ENCODE results near the gene TIGD6.

TIGD6 gene

DNA sequence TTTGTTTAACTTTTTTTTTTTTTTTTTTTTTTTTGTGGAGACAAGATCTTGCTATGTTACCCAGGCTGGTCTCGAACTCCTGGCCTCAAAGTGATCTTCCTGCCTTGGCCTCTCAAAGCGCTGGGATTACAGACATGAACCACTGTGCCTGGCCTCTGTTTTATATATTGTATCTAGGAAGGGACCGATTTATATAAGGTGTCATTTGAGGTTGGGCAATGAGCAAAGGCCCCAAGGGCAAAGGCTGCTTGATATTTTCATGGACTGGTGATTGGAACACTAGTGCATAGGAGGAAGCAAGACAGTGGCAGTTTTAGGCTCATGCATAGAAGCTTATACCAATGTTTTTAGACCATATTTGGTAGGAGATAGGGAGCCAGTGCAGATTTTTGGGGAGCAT lies 36.7 kb downstream of the TIGD6 start:
- no peak for DNase-seq
- no peaks in the 10 kb centered on the region for H3K36me3 ChIP-seq (ENCODE audit: control insufficient read depth in 1 of 2, insufficient read depth in 2 of 2, low read length in 2 of 2)

DNA sequence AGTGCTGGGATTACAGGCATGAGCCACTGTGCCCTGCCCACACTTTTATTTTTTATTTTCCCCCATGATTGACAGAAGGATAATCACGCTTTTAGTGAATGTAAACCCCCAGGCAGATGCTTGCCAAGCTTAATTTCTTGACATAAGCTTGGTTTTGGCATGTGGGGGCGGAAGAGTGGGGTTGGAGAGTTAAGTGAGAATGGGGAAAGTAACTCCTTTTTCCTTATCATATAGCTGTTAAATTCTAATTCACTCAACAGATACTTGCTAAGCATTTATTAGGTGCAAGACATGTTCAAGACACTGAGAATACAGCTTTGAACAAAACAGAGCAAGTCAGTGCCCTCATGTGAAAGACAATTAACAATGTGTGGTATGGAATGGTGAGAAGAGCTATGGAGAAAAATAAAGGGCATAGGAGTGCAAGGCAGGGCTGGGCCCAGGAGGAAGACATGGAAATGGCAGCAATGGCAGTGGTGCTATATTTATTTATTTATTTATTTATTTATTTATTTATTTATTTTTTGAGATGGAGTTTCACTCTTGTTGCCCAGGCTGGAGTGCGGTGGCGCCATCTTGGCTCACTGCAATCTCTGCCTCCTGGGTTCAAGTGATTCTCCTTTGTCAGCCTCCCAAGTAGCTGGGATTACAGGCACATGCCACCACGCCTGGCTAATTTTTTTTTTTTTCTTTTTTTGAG lies 37.7 kb downstream of the TIGD6 start:
- Histone ChIP-seq H3K14ac (ENCODE audit: low read length) (no peak overlapping the region), H3K9me3 (ENCODE audit: insufficient read depth, low read depth, low read length) (no peaks in the 10 kb centered on the region), H3K18ac (ENCODE audit: low read length) (no peak overlapping the region), H3K27ac (ENCODE audit: low read depth, low read length) (no peak overlapping the region), H3K4me1 (ENCODE audit: control insufficient read depth in 1 of 2, insufficient read depth in 2 of 2, low read length in 2 of 2) (peaks cover 0 to 4% of the 10 kb centered on the region in 2 experiments), H2BK5ac (ENCODE audit: low read depth, low read length, poor library complexity) (no peak overlapping the region), H3K79me2 (ENCODE audit: control insufficient read depth, insufficient read depth, low read length, poor library complexity) (peaks cover 4% of the 10 kb centered on the region), H4K91ac (ENCODE audit: low read depth, low read length) (no peak overlapping the region), H2AK5ac (ENCODE audit: low read length) (no peak overlapping the region), H2AFZ (ENCODE audit: insufficient read depth, low read length, poor library complexity) (no peak overlapping the region), H4K12ac (ENCODE audit: low read depth, low read length) (no peak overlapping the region), H3K4ac (ENCODE audit: low read depth, low read length) (no peak overlapping the region), H3K79me1 (ENCODE audit: low read length) (peaks cover 8% of the 10 kb centered on the region), H4K8ac (ENCODE audit: low read depth, low read length) (no peak overlapping the region), H2BK120ac (ENCODE audit: insufficient read depth, low read length, poor library complexity) (no peak overlapping the region), H3K4me2 (ENCODE audit: low read length) (no peak overlapping the region), H3K36me3 (ENCODE audit: control insufficient read depth in 1 of 2, insufficient read depth in 2 of 2, low read length in 2 of 2) (no peaks in the 10 kb centered on the region), H3K9ac (ENCODE audit: low read length) (no peak overlapping the region), H3K27me3 (ENCODE audit: insufficient read depth, low read length) (no peaks in the 10 kb centered on the region), H3K4me3 (ENCODE audit: low read depth, low read length) (no peak overlapping the region), H2BK12ac (ENCODE audit: low read length) (no peak overlapping the region), H3K23ac (ENCODE audit: low read length) (no peak overlapping the region)
- DNase-seq, result no peak
- WGBS (ENCODE audit: extremely low coverage, insufficient coverage, insufficient read length), result no CpG with 5 or more reads among the region's 5 CpGs

More for the DNA sequence above, 36.7 kb downstream of the TIGD6 start:
- Histone ChIP-seq H2BK120ac (ENCODE audit: insufficient read depth, low read length, poor library complexity) (no peak overlapping the region), H3K23ac (ENCODE audit: low read length) (no peak overlapping the region), H3K27me3 (ENCODE audit: insufficient read depth, low read length) (no peaks in the 10 kb centered on the region), H4K91ac (ENCODE audit: low read depth, low read length) (no peak overlapping the region), H2BK12ac (ENCODE audit: low read length) (no peak overlapping the region), H3K4ac (ENCODE audit: low read depth, low read length) (no peak overlapping the region), H2BK5ac (ENCODE audit: low read depth, low read length, poor library complexity) (no peak overlapping the region), H3K79me1 (ENCODE audit: low read length) (peaks cover 8% of the 10 kb centered on the region), H3K9ac (ENCODE audit: low read length) (no peak overlapping the region), H3K79me2 (ENCODE audit: control insufficient read depth, insufficient read depth, low read length, poor library complexity) (peaks cover 4% of the 10 kb centered on the region), H2AFZ (ENCODE audit: insufficient read depth, low read length, poor library complexity) (no peak overlapping the region), H3K4me2 (ENCODE audit: low read length) (no peak overlapping the region), H3K27ac (ENCODE audit: low read depth, low read length) (no peak overlapping the region), H4K8ac (ENCODE audit: low read depth, low read length) (no peak overlapping the region), H2AK5ac (ENCODE audit: low read length) (no peak overlapping the region), H3K4me3 (ENCODE audit: low read depth, low read length) (no peak overlapping the region), H3K18ac (ENCODE audit: low read length) (no peak overlapping the region), H3K14ac (ENCODE audit: low read length) (no peak overlapping the region), H3K9me3 (ENCODE audit: insufficient read depth, low read depth, low read length) (no peaks in the 10 kb centered on the region), H4K12ac (ENCODE audit: low read depth, low read length) (no peak overlapping the region), H3K4me1 (ENCODE audit: control insufficient read depth in 1 of 2, insufficient read depth in 2 of 2, low read length in 2 of 2) (peaks cover 0 to 4% of the 10 kb centered on the region in 2 experiments)
- WGBS (ENCODE audit: extremely low coverage, insufficient coverage, insufficient read length), result no CpG with 5 or more reads among the region's 3 CpGs

DNA sequence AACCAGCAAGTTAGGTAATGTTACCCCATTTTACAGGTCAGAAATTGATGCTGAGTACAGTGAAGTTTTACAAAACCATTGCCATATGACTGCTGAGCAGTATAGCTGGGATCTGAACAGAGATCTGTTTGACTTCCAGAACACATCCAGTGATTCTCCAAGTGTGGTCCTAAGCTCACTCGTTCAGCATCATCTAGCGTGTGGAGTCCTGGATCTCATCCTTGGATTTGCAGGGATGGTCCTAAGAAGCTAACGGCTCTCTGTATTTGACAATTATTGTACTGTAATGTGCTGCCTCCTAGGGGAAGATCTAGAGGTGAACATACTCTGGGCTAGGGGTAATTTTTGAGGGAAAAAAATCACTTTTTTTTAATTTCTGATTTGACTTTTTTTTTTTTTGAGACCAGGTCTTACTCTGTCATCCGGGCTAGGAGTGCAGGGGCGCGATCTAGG lies 38.5 kb downstream of the TIGD6 start:
- no CpG with 5 or more reads among the region's 6 CpGs for WGBS (ENCODE audit: extremely low coverage, insufficient coverage, insufficient read length)
- DNase-seq, result peak in 1 of 2 donors; percentile 63
- Histone ChIP-seq H3K79me1 (ENCODE audit: low read length) (peaks cover 8% of the 10 kb centered on the region), H3K9me3 (ENCODE audit: insufficient read depth, low read depth, low read length) (no peaks in the 10 kb centered on the region), H3K27me3 (ENCODE audit: insufficient read depth, low read length) (no peaks in the 10 kb centered on the region), H2BK120ac (ENCODE audit: insufficient read depth, low read length, poor library complexity) (no peak overlapping the region), H2AK5ac (ENCODE audit: low read length) (no peak overlapping the region), H3K4me2 (ENCODE audit: low read length) (no peak overlapping the region), H4K91ac (ENCODE audit: low read depth, low read length) (no peak overlapping the region), H2BK5ac (ENCODE audit: low read depth, low read length, poor library complexity) (no peak overlapping the region), H4K12ac (ENCODE audit: low read depth, low read length) (no peak overlapping the region), H3K18ac (ENCODE audit: low read length) (no peak overlapping the region), H3K23ac (ENCODE audit: low read length) (no peak overlapping the region), H2BK12ac (ENCODE audit: low read length) (no peak overlapping the region), H3K27ac (ENCODE audit: low read depth, low read length) (no peak overlapping the region), H3K4ac (ENCODE audit: low read depth, low read length) (no peak overlapping the region), H4K8ac (ENCODE audit: low read depth, low read length) (no peak overlapping the region), H3K4me3 (ENCODE audit: low read depth, low read length) (no peak overlapping the region), H3K14ac (ENCODE audit: low read length) (no peak overlapping the region), H3K9ac (ENCODE audit: low read length) (no peak overlapping the region), H3K4me1 (ENCODE audit: control insufficient read depth in 1 of 2, insufficient read depth in 2 of 2, low read length in 2 of 2) (peaks cover 0 to 4% of the 10 kb centered on the region in 2 experiments), H3K36me3 (ENCODE audit: control insufficient read depth in 1 of 2, insufficient read depth in 2 of 2, low read length in 2 of 2) (no peaks in the 10 kb centered on the region), H3K79me2 (ENCODE audit: control insufficient read depth, insufficient read depth, low read length, poor library complexity) (peaks cover 4% of the 10 kb centered on the region), H2AFZ (ENCODE audit: insufficient read depth, low read length, poor library complexity) (no peak overlapping the region)

- Histone ChIP-seq H3K79me2 (ENCODE audit: control insufficient read depth, insufficient read depth, low read length, poor library complexity) (peaks cover 4% of the 10 kb centered on the region), H3K4me3 (ENCODE audit: low read depth, low read length) (peak overlapping the region; percentile 82), H2BK5ac (ENCODE audit: low read depth, low read length, poor library complexity) (no peak overlapping the region), H3K79me1 (ENCODE audit: low read length) (peaks cover 8% of the 10 kb centered on the region), H3K4ac (ENCODE audit: low read depth, low read length) (peak overlapping the region; percentile 73), H3K4me2 (ENCODE audit: low read length) (peak overlapping the region; percentile 81), H3K36me3 (ENCODE audit: control insufficient read depth in 1 of 2, insufficient read depth in 2 of 2, low read length in 2 of 2) (no peaks in the 10 kb centered on the region), H3K9me3 (ENCODE audit: insufficient read depth, low read depth, low read length) (no peaks in the 10 kb centered on the region), H3K27ac (ENCODE audit: low read depth, low read length) (no peak overlapping the region), H2BK12ac (ENCODE audit: low read length) (peak overlapping the region; percentile 39), H4K12ac (ENCODE audit: low read depth, low read length) (peak overlapping the region; percentile 47), H4K91ac (ENCODE audit: low read depth, low read length) (peak overlapping the region; percentile 86), H3K18ac (ENCODE audit: low read length) (peak overlapping the region; percentile 81), H3K14ac (ENCODE audit: low read length) (peak overlapping the region; percentile 91), H3K23ac (ENCODE audit: low read length) (no peak overlapping the region), H2AFZ (ENCODE audit: insufficient read depth, low read length, poor library complexity) (peak overlapping the region; percentile 96), H4K8ac (ENCODE audit: low read depth, low read length) (peak overlapping the region; percentile 88), H3K27me3 (ENCODE audit: insufficient read depth, low read length) (no peaks in the 10 kb centered on the region), H3K4me1 (ENCODE audit: control insufficient read depth in 1 of 2, insufficient read depth in 2 of 2, low read length in 2 of 2) (peaks cover 0 to 4% of the 10 kb centered on the region in 2 experiments), H3K9ac (ENCODE audit: low read length) (no peak overlapping the region), H2AK5ac (ENCODE audit: low read length) (no peak overlapping the region), H2BK120ac (ENCODE audit: insufficient read depth, low read length, poor library complexity) (no peak overlapping the region)
- WGBS (ENCODE audit: extremely low coverage, insufficient coverage, insufficient read length), result no CpG with 5 or more reads among the region's 23 CpGs
- DNase-seq, result no peak
Observed at GRCh38 chr5:149961186-149961685, 39.2 kb downstream of the TIGD6 start.

Data from trophoblast cell (in vitro differentiated cells and primary cell).